ENCODE measurements around the gene EPB42.
"Not testable (repeated sequence)": the region's sequence is repeated elsewhere in the genome, so short reads cannot be mapped to it uniquely, and the experiment has no call there.

EPB42 gene

GRCh38 chr15:43183270-43183669, 37.5 kb downstream of the EPB42 start:
- TF ChIP-seq, protein P1, sequence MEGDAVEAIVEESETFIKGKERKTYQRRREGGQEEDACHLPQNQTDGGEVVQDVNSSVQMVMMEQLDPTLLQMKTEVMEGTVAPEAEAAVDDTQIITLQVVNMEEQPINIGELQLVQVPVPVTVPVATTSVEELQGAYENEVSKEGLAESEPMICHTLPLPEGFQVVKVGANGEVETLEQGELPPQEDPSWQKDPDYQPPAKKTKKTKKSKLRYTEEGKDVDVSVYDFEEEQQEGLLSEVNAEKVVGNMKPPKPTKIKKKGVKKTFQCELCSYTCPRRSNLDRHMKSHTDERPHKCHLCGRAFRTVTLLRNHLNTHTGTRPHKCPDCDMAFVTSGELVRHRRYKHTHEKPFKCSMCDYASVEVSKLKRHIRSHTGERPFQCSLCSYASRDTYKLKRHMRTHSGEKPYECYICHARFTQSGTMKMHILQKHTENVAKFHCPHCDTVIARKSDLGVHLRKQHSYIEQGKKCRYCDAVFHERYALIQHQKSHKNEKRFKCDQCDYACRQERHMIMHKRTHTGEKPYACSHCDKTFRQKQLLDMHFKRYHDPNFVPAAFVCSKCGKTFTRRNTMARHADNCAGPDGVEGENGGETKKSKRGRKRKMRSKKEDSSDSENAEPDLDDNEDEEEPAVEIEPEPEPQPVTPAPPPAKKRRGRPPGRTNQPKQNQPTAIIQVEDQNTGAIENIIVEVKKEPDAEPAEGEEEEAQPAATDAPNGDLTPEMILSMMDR (IDR thresholded peaks at IDR 0.05; ENCODE audit: insufficient read depth, low read length, missing control alignments): no peak
- DNase-seq (ENCODE audit: low read depth, low spot score): no peak
- POLR2A ChIA-PET: no interaction called here
- CTCF ChIA-PET: interaction anchor here (1.2 to 5.8 kb wide), 8 partner anchors 11 to 103 kb away, joined by 3 to 63 read pairs (median 4); no protein-coding TSS in a partner anchor
- no peak overlapping the region for H3K4me3 ChIP-seq (ENCODE audit: low read depth, low read length)

DNA sequence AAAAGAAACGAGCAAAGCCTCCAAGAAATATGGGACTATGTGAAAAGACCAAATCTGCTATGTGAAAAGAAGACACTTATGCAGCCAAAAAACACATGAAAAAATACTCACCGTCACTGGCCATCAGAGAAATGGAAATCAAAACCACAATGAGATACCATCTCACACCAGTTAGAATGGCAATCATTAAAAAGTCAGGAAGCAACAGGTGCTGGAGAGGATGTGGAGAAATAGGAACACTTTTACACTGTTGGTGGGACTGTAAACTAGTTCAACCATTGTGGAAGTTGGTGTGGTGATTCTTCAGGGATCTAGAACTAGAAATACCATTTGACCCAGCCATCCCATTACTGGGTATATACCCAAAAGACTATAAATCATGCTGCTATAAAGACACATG, 43.7 kb downstream of the EPB42 start:
- DNase-seq (ENCODE audit: low read depth, low spot score); CTCF ChIA-PET; POLR2A ChIA-PET; H3K4me3 ChIP-seq (ENCODE audit: low read depth, low read length): not testable (repeated sequence)

DNA sequence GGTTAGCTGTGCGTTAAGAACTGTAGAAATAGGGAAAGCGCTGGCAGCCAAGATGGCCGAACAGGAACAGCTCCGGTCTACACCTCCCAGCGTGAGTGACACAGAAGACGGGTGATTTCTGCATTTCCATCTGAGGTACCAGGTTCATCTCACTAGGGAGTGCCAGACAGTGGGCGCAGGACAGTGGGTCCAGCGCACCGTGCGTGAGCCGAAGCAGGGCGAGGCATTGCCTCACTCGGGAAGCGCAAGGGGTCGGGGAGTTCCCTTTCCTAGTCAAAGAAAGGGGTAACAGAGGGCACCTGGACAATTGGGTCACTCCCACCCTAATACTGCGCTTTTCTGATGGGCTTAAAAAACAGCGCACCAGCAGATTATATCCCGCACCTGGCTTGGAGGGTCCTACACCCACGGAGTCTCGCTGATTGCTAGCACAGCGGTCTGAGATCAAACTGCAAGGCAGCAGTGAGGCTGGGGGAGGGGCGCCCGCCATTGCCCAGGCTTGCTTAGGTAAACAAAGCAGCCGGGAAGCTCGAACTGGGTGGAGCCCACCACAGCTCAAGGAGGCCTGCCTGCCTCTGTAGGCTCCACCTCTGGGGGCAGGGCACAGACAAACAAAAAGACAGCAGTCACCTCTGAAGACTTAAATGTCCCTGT, 45.0 kb downstream of the EPB42 start:
- POLR2A ChIA-PET: not testable (repeated sequence)

DNA sequence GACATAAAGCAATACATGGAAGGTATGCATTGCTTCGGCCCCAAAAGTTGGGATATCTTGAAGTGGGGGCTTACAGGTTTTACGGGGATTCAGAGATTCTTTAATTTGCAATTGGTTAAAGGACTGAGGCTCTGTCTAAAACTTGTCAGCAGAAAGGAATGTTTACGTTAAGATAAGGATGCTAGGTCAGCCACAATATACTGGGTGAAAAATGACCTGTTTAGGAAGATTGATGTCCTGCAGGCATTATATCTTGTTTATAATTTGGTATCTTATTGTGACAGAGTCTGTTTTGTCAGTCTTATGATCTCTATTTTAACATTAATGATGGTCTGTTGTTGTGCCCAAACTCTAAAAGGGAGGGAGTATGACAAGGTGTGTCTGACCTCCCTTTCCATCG, 50.9 kb downstream of the EPB42 start:
- CTCF ChIA-PET: no interaction called here

More for the DNA sequence above, 45.0 kb downstream of the EPB42 start:
- CTCF ChIA-PET: interaction anchor here (1.2 to 2.2 kb wide), 2 partner anchors 29 to 49 kb away, joined by 3 to 8 read pairs; no protein-coding TSS in a partner anchor
- DNase-seq (ENCODE audit: low read depth, low spot score); H3K4me3 ChIP-seq (ENCODE audit: low read depth, low read length): not testable (repeated sequence)

DNA sequence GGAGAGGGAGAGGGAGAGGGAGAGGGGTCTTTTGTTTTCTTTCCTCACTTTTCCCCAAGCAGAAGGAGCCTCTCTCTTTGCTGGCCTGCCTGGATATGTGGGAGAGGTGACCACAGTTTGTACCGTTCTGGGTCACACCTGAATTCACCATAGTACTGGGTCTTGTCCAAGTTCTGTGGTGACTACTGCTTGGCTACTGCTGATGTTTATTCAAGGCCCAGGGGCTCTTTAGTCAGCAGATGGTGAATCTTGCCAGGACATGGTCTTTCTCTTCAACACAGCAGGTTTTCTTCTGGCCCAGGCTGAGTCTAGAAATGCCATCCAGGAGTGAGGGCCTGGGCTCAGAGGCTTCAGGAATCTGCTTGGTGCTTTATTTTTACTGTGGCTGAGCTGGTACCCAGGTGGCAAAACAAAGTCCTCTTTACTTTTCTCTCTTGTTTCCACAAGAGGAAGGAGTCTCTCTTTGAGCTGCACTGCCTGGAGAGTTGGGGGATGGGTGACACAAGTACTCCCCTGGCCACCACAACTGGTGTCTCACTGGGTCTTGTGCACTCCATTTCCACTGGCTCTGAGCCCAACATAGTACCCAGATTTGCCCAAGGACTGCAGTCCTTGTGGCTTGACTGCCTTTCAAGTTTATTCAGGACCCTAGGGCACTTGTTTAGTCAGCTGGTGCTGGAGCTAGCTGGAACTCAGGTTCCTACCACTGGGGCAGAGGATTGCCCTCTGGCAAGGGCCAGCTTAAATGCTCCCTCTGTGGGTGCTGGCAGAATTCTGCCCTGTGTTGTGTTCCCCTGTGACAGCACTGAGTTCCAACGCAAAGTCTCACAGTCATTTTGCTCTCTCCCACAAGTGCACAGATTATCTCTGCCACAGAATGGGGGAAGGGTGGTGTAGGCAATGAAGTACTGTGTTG, 52.4 kb downstream of the EPB42 start:
- DNase-seq (ENCODE audit: low read depth, low spot score): no peak
- H3K4me3 ChIP-seq (ENCODE audit: low read depth, low read length): no peak overlapping the region
- TF ChIP-seq, protein P1 (IDR thresholded peaks at IDR 0.05; ENCODE audit: insufficient read depth, low read length, missing control alignments): no peak
- ChIA-PET CTCF (interaction anchor here (1.4 kb wide), 1 partner anchor 36 kb away, joined by 5 read pairs; no protein-coding TSS in a partner anchor), POLR2A (interaction anchor here (0.6 kb wide), 1 partner anchor 14 kb away, joined by 3 read pairs; no protein-coding TSS in a partner anchor)

More for the DNA sequence above, 50.9 kb downstream of the EPB42 start:
- H3K4me3 ChIP-seq (ENCODE audit: low read depth, low read length): no peak overlapping the region
- TF ChIP-seq, protein P1 (IDR thresholded peaks at IDR 0.05; ENCODE audit: insufficient read depth, low read length, missing control alignments): no peak
- no peak for DNase-seq (ENCODE audit: low read depth, low spot score)
- POLR2A ChIA-PET: no interaction called here

DNA sequence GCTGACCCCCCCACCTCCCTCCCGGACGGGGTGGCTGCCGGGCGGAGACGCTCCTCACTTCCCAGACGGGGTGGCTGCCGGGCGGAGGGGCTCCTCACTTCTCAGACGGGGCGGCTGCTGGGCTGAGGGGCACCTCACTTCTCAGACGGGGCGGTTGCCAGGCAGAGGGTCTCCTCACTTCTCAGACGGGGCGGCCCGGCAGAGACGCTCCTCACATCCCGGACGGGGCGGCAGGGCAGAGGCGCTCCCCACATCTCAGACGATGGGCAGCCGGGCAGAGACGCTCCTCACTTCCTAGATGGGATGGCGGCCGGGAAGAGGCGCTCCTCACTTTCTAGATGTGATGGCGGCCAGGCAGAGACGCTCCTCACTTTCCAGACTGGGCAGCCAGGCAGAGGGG, 53.6 kb downstream of the EPB42 start:
- H3K4me3 ChIP-seq (ENCODE audit: low read depth, low read length); CTCF ChIA-PET; DNase-seq (ENCODE audit: low read depth, low spot score); POLR2A ChIA-PET: not testable (repeated sequence)

DNA sequence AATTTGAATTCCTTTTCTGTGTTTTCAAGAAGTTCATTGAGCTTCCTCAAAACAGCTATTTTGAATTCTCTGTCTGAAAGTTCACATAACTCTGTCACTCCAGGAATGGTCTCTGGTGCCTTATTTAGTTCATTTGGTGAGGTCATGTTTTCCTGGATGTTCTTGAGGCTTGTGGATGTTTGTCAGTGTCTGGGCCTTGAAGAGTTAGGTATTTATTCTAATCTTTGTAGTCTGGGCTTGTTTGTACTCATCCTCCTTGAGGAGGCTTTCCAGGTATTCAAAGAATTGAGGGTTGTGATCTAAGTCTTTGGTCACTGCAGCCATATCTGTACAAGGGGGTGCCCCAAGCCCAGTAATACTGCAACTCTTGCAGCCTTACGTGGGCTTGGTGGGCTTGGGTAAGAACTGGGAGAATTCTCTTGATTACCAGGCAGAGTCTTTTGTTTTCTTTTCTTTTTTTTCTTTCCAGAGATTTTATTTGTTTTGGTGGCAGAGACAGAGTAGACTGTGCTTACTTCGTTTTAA, 55.0 kb downstream of the EPB42 start:
- ChIA-PET POLR2A (no interaction called here), CTCF (interaction anchor here (0.6 kb wide), 1 partner anchor 35 kb away, joined by 3 read pairs; no protein-coding TSS in a partner anchor)
- no peak for DNase-seq (ENCODE audit: low read depth, low spot score)
- TF ChIP-seq, protein P1 (IDR thresholded peaks at IDR 0.05; ENCODE audit: insufficient read depth, low read length, missing control alignments): no peak
- no peak overlapping the region for H3K4me3 ChIP-seq (ENCODE audit: low read depth, low read length)

All from AG04449 (cell line).